HG03558 (cell line): Measurements from ENCODE around the gene BMP7.

ENCODE experiments used
- ATAC-seq: cut with Tn5 transposase; IDR thresholded peaks from one replicate; pipeline ENCODE4 v1.9.1; 2021; ENCODE audit warnings: moderate number of reproducible peaks; ENCODE audit not compliant: unreplicated experiment; ENCODE audit errors: extremely low read depth

BMP7 gene

DNA sequence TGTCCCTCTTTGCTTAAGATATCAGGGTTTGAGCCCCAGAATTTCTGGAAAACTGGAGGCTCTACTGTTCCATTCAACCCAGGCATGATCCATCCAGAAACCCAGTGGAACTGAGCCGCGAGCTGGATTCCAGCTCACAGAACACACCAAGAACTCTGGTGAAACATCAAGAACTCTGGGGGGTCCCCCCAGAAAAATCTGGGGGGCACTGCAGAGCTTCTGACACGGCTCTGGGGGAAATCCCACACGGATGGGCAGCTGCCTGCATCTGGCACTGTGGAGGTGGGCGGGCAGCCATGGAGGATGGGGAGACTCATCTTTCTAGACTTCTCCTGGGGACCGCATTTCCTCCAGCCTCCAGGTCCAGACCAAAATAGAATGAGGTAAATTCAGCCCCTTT, 51.0 kb downstream of the BMP7 start:
- no peak for ATAC-seq

DNA sequence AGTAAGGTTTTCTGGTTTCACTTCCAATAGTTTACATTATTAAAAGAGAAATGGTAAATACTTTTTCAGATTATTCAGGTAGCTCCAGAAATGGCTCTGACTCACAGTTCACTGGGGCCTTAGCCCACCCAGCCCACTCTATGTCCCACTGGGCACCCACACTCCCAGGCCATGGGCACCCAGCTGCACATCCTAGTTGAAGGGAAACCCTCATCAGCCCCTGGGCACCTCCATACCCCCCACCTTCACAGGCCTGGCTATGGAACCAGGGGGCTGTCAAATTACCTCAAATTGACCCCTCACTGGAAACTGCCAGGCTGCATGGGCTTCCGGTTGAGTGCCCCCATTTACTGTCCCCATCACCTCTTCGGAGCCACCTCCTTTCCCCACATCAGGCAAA, 51.5 kb downstream of the BMP7 start:
- ATAC-seq: no peak

DNA sequence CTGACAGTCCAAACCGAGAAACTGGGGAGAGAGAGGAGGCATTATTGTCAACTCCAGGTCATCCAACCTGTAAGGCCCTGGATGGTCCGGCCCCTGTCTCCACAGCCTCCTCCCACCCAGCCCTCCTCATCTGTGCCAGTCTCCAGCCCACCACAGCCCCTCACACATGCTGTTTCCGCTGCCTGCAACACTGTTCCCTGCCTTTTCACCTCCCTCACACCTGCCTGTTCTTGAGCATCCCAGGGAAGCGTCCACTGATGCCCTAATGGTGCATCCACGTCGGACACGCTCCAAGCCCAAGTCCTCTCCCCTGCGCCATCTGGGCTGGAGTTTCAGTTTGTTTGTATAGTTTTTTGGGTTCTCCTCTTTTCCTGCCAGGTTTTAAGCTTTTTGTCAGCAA, 52.0 kb downstream of the BMP7 start:
- ATAC-seq: no peak

DNA sequence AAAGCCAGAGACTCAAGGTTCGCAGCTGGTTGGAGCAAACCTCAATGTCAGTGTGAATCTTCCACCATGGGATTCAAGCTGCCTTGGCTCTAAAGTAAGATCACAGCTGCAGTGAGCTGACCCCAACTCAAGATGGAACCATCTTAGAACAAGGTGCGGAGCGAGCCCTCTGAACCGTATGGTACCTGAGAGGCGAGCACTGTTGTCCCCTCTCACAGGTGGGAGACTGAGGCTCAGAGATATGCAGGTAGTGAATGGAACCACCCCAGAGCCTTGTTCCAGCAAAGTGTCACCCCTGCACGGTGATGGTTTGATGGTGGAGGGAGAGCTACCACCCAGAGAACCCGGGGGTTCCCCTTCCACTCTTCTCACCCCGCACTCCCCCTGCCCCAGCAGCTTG, 52.5 kb downstream of the BMP7 start:
- ATAC-seq: no peak

DNA sequence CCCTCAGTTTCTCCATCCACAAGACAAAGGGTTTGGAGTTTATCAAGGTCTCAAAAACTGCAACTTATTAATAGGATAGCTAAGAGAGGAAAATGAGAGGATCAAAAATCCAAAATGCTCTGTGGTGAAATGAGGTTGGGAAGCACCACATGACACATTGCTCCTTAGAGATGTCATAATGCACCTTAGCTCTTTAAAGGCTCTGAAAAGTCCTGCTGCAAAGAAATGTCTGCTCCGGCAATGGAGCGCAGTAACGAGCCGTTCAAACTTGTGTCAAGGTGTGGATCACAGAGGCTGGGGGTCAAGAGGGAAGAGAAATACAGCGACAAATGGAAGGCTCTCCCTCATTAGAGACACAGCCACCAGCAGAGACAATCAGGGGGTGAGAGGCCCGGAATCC, 53.1 kb downstream of the BMP7 start:
- ATAC-seq: no peak

DNA sequence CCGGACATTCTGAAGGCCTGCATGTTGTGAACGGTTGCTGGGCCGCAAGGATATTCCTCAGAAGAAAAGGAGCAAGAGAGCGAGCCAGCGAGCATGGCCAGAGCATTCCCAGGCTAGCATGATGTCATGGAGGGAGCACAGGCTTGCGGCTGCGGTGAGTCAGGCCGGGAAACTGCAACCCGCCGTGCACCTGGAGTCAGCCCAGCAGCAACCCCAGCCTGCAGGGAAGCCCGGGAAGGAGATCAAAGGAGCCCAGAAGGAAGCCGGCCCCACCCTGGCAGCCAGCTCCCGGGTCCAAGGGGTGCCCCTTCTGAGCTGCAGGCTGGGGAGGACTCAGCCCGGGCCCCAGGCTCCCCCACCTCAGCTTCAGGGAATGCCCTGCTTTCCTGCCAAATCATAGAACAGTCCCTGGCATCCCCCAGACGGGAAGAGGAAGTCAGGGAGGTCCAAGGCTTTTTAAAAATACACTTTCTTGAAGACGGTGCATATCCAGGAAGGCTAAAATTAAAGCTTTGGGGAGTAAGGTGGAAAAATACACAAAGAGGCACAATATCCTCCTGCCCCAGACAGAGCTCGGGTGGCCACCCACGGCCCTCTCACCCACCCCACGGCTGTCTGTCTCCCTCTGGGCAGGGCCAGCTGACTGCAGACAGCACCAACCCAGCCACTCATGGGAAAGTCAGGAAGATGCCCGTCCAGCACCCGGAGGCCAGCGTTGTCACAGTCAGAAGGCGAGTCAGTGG, 53.7 kb downstream of the BMP7 start:
- ATAC-seq: no peak

DNA sequence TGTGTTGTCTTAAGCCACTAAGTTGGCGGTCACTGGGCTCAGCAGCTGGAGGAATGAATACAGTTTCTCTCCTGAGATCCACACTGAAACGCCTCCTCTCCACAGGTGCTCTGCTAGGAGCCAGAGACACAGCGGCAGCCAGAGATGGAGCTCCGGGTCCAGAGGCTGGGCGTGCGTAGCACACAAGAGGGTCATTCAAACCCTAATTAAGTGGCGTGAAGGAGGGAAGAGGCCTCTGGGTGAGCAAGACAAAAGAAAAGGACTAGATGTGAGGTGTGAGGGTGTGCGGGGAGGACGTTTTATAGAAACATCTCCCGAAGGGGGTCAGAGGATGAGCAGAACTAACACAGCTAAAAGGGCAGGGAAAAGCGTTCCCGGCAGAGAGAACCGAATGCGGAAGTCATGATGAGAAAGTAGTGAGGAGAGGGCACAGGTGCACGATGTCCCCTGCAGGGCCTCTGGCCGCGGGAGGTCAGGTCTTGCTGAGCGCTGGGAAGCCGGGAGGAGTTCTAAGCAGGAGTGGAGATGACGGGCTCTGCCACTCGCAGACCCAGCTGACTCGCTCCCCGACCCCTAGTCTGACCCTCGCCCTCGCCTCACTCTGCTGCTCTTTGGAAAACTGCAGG, 54.4 kb downstream of the BMP7 start:
- ATAC-seq: no peak

DNA sequence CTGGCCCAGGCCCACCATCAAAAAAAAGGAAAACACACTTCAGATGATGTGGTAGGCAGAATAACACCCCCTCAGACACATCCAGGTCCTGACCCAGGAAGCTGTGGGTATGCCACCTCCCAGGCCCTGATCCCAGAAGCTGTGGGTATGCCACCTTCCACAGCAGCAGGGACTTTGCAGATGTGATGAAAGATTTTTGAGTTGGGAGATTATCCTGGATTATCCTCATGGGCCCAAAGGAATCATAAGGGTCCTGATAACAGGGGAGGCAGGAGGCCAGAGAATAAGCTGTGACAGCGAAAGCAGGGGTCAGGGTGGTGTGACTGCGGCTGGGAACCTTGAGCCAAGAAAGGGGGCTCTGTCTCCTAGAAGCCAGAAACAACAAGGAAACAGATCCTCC, 55.0 kb downstream of the BMP7 start:
- no peak for ATAC-seq

DNA sequence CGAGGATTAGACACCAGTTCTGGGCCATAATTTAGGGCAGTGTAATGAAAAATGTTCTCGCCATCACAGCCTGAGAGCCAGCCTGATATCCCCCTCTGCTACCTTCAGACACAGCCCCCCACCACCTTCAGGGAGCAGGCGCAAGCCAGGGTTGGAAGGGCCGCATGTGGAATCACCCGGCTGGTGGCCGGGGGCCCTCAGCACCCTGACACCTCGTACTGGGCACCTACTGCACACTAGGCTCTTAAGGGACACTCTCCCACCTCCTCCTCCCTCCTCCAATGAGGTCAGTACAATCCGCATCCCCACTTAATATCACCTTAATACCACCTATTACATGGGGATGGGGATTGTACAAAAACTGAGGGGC, 55.5 kb downstream of the BMP7 start:
- ATAC-seq: no peak

DNA sequence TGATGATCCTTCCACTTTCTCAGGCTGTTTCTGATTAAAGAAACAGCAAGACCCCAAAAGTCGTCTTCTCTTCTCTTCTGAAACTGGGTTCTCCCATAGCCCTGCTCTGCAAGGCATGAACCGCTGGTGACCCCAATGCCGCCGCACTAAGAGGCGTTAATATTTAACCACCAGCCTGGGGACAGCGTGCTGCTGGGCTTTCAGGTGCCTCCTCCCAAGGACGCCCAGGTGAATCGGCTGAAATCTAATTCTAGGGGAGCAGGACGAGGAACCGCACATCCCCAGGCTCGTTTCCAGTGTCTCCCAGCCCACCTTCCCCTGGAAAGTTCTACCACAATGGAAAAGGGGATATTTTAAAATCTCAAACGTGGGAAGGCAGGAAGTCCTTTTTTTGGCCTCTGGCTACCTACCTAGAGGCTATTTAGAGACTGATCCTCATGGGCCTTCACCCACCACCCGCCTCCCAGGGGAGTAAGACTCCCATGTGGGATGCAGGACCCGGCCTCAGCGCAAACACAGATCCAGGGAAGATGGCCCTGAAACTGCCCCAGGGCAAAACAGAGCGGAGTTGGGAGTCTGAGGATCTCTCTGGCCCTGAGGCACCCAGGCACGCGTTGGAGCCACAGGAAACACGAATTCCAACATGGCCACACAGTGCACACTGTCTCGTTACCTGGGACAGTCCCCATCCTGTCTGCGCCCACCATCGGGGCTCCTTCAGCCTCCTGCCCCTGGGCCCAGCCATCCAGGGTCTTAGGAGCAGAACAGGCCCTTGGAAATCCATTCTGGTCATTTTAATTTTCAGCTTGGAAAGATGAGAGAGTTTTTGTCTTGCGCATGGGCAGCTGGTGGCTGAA, 56.2 kb downstream of the BMP7 start:
- no peak for ATAC-seq

DNA sequence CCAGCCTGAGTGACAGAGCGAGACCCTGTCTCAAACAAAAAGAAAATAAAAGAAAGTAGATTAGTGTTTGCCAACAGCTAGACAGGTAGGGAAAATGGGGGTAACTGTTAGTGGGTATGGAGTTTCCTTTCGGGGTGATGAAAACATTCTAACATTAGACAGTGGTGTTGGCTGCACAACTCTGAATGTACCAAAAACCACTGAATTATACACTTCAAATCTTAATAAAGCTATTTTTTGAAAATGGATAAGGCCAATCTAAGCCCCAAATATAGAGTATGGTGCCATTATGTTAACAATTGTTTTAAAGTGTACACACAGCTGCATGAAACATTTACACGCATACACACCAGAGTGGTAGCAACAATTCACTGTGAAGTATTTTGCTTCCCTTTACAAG, 57.0 kb downstream of the BMP7 start:
- ATAC-seq: no peak

DNA sequence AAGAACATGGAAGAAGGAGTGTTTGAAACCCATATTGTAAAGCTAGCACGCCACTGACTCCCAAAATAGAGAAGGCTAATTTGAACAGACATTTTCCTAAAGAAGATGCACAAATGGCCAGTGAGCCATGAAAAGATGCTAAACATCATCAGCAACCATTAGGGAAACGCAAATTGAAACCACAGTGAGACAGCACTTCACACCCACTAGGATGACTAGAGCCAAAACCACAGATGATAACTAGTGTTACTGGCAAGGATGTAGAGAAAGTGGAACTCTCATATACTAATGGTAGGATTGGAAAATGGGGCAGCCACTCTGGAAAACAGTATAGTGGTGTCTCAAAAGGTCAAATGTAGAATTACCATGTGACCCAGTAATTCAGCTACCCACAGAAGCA, 58.2 kb downstream of the BMP7 start:
- no peak for ATAC-seq

DNA sequence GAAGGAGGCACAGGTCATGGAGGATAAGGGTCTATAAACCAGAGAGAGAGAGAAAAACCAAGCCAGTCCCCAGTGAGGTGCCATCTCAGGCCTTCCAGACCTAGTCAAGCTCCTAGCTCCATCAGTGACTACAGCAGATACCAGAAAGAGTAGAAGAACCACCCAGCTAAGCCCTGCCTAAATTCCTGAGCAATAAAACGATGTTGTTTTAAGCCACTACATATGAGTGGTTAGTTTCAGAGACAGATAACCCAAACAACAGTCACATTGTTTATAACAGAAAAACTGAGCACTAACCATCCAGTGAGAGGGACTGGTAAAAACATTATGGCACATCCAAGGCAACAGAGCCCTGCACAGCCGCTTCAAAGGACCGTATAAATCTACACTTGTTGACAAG, 59.2 kb downstream of the BMP7 start:
- ATAC-seq: no peak

DNA sequence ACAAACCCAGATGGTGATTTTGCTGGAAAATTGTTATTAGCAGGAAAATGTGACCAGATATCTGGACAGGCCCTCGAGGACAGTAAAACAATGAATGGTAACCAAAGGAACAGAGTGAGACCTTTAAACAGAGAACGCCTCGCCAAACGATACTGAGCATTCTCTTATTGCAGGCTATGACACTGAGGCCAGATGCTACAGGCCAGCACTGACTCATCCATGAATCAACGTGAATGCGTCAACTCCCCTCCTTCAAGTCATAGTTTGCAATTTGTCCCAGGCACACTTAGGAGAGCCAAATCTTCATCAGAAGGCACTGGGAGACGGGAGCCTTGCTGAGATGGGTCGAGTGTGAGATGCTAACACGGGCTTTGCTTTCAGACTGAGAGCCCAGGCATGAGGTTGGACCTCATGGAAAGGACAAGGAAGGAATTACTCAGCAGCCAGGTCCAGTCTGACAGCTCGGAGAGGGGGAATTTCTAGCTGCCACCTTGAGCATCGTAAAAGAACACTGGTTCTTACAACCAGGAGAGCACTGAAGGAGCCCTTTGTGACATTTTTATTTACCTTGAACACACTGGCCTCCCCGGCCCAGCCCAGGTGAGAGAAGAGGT, 60.7 kb downstream of the BMP7 start:
- ATAC-seq: no peak

DNA sequence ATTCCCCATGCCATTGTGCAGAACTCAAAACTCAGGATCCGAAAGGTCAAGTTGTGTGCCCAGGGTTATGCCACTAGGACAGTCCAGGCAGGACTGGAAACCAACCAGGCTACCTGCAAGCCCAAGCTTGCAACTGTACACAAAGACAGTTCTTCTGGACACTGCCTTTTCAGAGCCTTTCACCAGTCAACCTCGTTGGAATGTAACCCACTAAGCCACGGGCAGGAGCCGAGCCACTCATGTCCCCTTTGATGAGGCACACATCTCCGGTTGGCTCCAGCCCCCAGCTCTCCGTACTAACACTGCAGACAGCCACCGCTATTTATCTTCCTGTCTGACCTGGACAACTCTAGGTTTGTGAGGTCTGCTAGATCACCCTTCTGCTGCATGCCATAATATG, 62.5 kb downstream of the BMP7 start:
- no peak for ATAC-seq

DNA sequence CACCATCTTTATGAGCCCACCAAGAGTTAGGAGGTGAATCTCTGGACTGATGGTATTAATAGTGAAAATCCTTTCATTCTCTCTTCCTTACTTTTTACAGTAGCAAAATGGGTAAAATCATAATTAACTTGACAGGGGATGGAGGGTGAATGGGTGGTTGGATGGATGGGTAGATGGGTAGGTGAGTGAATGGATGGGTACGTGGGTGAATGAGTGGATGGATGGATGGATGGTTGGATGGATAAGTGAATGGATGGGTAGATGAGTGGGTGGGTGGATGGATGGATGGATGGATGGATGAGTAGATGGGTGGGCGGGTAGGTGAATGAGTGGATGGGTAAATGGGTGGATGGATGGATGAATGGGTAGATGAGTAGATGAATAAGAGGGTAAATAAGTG, 63.2 kb downstream of the BMP7 start:
- no peak for ATAC-seq

DNA sequence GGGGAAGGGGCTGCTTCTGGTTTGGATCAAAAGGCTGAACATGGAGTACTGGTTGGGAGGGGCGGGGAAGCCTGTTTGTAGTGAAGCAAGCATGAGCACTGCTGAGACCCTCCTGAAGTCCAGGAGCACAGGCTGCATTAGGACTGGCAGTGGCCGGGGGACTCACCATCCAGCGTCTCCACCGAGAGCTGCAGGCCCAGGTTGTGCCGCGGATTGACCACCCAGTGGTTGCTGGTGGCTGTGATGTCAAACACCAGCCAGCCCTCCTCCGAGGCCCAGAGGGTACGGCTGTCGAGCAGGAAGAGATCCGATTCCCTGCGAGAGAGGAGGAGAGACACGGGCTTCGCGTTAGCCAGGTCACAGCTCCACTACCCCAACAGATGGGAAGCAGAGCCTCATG, 64.1 kb downstream of the BMP7 start:
- no peak for ATAC-seq

DNA sequence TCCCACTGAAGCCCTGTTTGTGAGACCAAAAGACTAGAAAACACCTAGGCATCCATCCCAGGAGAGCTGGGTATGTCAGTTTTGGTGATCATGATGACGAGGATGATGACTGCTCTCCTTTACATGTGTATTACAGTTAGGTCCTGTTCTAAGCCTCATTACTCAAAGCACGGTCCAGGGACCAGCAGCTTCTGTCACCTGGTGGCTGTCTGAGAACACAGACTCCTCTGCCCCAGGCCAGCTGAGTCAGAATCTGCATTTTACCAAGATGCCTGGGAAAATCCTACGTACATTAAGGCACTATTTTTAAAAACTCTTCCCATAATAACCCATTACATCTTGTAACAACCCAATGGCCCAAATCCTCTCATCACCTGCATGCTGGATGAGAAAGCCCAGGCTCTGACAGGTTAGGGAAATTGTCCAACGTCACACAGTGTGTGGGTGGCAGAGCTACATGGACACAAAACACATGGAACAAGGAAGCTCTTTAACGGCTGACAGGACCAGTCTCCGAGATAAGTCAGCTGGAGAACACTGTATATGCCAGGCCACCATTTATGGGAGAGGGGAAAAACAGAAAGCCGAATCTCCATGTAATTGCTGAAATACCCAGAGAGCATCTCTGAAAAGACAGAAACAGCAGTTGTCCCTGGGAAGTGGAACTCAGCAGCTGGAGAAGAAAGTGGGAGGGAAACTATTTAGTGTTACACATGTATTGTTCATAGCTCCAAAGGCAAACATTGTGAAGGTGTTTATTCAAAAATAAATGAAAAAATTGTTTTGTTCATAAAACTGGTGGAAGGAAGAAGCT, 65.4 kb downstream of the BMP7 start:
- ATAC-seq: no peak

DNA sequence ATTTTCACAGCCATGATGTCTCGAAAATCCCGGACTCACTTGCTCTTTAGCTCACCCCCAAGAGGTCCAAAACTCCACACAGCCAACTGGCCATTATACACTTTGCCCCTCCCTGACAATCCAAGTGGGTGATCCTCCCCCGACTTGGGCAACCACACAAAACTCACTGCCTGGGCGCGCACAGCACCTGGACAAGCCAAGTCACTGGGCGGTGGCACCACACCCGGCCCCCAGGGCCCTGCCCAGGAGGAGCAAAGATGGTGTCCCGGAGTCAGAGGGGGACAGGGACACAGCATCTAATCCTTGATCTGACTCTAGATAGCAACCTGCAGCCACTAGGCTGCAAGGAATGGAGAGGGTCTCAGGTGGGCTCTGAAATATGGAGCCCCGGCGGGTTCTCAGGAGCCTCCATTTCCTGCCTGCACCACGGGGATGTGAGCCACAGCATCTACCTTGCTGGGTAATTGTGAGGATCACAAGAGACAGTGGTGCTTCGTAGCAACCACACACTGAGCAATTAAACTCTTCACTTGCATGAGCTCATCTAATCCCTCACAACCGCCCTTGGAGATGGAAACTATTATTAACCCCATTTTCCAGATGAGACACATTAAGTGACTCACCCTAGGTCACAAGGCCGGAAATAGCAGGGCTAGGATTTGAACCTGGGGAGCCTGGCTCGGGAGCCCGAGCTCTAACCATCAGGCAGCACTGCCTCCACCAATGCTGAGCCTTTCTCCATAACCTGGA, 66.6 kb downstream of the BMP7 start:
- no peak for ATAC-seq
